ENCODE measurements around the gene UBE2K. TPM values are rescaled to one million over a fixed set of nuclear protein-coding genes. Genes with fewer than 3 reads are reported as not detected.
"Not testable (repeated sequence)": the region's sequence is repeated elsewhere in the genome, so short reads cannot be mapped to it uniquely, and the experiment has no call there.

The UBE2K gene
- total RNA-seq, 1 donor from 2014 or later, result 54.4 TPM

- H3K36me3 ChIP-seq, result peaks cover 5% of the 10 kb centered on the region
- no peak for DNase-seq
- H3K4me1 ChIP-seq, result peaks cover 61% of the 10 kb centered on the region
- no peaks in the 10 kb centered on the region for H3K9me3 ChIP-seq (replicated peaks)
- no peak for TF ChIP-seq CTCF (IDR thresholded peaks at IDR 0.05; ENCODE audit: borderline replicate concordance)
- intact Hi-C loops (cut with micrococcal nuclease), result no loop called here
- no peak overlapping the region for H3K4me3 ChIP-seq
- no peak overlapping the region for H3K27ac ChIP-seq (replicated peaks)
- no peaks in the 10 kb centered on the region for H3K27me3 ChIP-seq (ENCODE audit: low read depth)
Measured at GRCh38 chr4:39716356-39716755, 18.4 kb downstream of the UBE2K start.

- H3K36me3 ChIP-seq; intact Hi-C loops (cut with micrococcal nuclease); H3K9me3 ChIP-seq (replicated peaks); H3K27ac ChIP-seq (replicated peaks); H3K4me3 ChIP-seq; H3K27me3 ChIP-seq (ENCODE audit: low read depth); DNase-seq: not testable (repeated sequence)
- H3K4me1 ChIP-seq, result peaks cover 62% of the 10 kb centered on the region
Measured at GRCh38 chr4:39717743-39718142, 19.8 kb downstream of the UBE2K start.

- DNase-seq, result no peak
- H3K27me3 ChIP-seq (ENCODE audit: low read depth), result no peaks in the 10 kb centered on the region
- H3K9me3 ChIP-seq (replicated peaks), result no peaks in the 10 kb centered on the region
- no peak overlapping the region for H3K4me3 ChIP-seq
- TF ChIP-seq CTCF (IDR thresholded peaks at IDR 0.05; ENCODE audit: borderline replicate concordance), result no peak
- peaks cover 5% of the 10 kb centered on the region for H3K36me3 ChIP-seq
- intact Hi-C loops (cut with micrococcal nuclease), result no loop called here
- H3K27ac ChIP-seq (replicated peaks), result no peak overlapping the region
- H3K4me1 ChIP-seq, result peaks cover 53% of the 10 kb centered on the region
Measured at GRCh38 chr4:39718366-39719323, 20.7 kb downstream of the UBE2K start.

- DNase-seq, result no peak
- intact Hi-C loops (cut with micrococcal nuclease), result no loop called here
- Histone ChIP-seq H3K27ac (replicated peaks) (no peak overlapping the region), H3K36me3 (peaks cover 5% of the 10 kb centered on the region), H3K9me3 (replicated peaks) (no peaks in the 10 kb centered on the region), H3K4me1 (peaks cover 41% of the 10 kb centered on the region), H3K4me3 (no peak overlapping the region), H3K27me3 (ENCODE audit: low read depth) (no peaks in the 10 kb centered on the region)
- no peak for TF ChIP-seq CTCF (IDR thresholded peaks at IDR 0.05; ENCODE audit: borderline replicate concordance)
Measured at GRCh38 chr4:39719804-39720580, 22.1 kb downstream of the UBE2K start.

- peaks cover 38% of the 10 kb centered on the region for H3K4me1 ChIP-seq
- H3K9me3 ChIP-seq (replicated peaks); H3K27ac ChIP-seq (replicated peaks); H3K4me3 ChIP-seq; intact Hi-C loops (cut with micrococcal nuclease); H3K27me3 ChIP-seq (ENCODE audit: low read depth); H3K36me3 ChIP-seq; DNase-seq: not testable (repeated sequence)
Measured at GRCh38 chr4:39721273-39721672, 23.3 kb downstream of the UBE2K start.

GRCh38 chr4:39721788-39722187 lies 23.9 kb downstream of the UBE2K start:
- Histone ChIP-seq H3K9me3 (replicated peaks) (no peaks in the 10 kb centered on the region), H3K27me3 (ENCODE audit: low read depth) (no peaks in the 10 kb centered on the region), H3K36me3 (peaks cover 8% of the 10 kb centered on the region), H3K4me3 (no peak overlapping the region), H3K4me1 (peaks cover 35% of the 10 kb centered on the region), H3K27ac (replicated peaks) (no peak overlapping the region)
- intact Hi-C loops (cut with micrococcal nuclease), result no loop called here
- no peak for DNase-seq
- no peak for TF ChIP-seq CTCF (IDR thresholded peaks at IDR 0.05; ENCODE audit: borderline replicate concordance)
